Measurements from ENCODE around the gene CUTC.

CUTC gene

DNA sequence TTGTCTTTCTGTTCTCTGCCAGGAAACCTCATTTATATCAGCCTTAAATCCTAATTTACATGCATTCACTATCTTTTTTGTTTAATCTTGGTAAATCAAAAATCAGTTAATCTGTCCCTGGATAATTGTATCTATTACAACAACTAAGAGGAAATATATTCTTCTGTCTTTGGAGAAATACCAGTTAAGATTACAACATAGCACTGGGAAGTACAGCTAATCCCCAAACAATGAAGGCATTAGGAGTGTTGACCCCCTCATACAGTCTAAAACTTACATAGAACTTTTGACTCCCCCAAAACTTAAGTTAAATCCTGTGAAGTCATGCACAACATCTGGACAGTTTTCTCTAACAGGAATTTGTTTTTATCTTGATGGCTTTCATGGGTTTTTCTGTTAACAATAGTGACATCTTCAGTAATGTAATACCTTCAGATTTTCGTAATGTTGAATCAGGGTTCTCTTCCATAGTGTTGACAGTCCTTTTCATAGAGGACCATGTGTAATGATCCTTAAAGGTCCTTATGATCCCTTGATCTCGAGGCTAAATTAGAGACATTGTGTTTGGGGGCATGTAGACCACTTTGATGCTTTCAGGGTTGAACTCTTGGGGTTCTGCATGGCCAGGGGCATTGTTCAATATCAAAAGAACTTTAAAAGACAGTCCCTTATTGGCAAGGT lies 26.3 kb downstream of the CUTC start:
- Histone ChIP-seq H3K4me3 (no peak overlapping the region), H3K27me3 (ENCODE audit: low read depth) (no peaks in the 10 kb centered on the region), H3K4me1 (peaks cover 11% of the 10 kb centered on the region; the same call in 1 of the 2 replicates), H3K36me3 (replicated peaks) (peaks cover 26% of the 10 kb centered on the region), H3K9me3 (no peaks in the 10 kb centered on the region)
- DNase-seq (ENCODE audit: low spot score in 2 of 2) = peak in 1 of 2 experiments; percentile 31
- in situ Hi-C loops (cut with MboI; ENCODE audit: low sequenced_read_pairs) = no loop called here

DNA sequence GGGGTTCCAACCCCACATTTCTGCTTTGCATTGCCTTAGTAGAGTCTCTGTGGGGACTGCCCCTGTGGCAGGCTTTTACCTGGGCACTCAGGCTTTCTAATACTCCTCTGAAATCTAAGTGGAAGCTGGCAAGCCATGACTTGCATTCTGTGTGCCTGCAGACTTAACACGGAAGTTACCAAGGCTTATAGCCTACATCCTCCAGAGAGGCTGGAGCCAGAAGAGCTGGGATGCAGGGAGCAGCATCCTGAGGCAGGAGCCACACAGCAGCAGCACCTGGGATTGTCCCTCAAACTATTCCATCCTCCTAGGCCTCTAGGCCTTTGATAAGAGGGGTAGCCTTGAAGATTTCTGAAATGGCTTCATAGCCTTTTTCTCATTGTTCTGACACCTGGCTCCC lies 28.3 kb downstream of the CUTC start:
- in situ Hi-C loops (cut with MboI; ENCODE audit: low sequenced_read_pairs) = no loop called here
- Histone ChIP-seq H3K4me3 (no peak overlapping the region), H3K27me3 (ENCODE audit: low read depth) (no peaks in the 10 kb centered on the region), H3K4me1 (peaks cover 11% of the 10 kb centered on the region; the same call in 1 of the 2 replicates), H3K9me3 (no peaks in the 10 kb centered on the region), H3K36me3 (replicated peaks) (peaks cover 18% of the 10 kb centered on the region)
- DNase-seq (ENCODE audit: low spot score in 2 of 2) = no peak

GRCh38 chr10:99761365-99761764 lies 29.3 kb downstream of the CUTC start:
- DNase-seq (ENCODE audit: low spot score in 2 of 2) = no peak

GRCh38 chr10:99765672-99766301 lies 33.8 kb downstream of the CUTC start:
- Histone ChIP-seq H3K9me3 (no peaks in the 10 kb centered on the region), H3K27me3 (ENCODE audit: low read depth) (no peaks in the 10 kb centered on the region), H3K36me3 (replicated peaks) (no peaks in the 10 kb centered on the region), H3K4me3 (no peak overlapping the region), H3K4me1 (no peaks in the 10 kb centered on the region)
- in situ Hi-C loops (cut with MboI; ENCODE audit: low sequenced_read_pairs) = no loop called here
- DNase-seq (ENCODE audit: low spot score in 2 of 2) = no peak

More at GRCh38 chr10:99761365-99761764, 29.3 kb downstream of the CUTC start:
- in situ Hi-C loops (cut with MboI; ENCODE audit: low sequenced_read_pairs) = no loop called here
- Histone ChIP-seq H3K4me1 (peaks cover 11% of the 10 kb centered on the region; the same call in 1 of the 2 replicates), H3K4me3 (no peak overlapping the region), H3K36me3 (replicated peaks) (peaks cover 8% of the 10 kb centered on the region), H3K9me3 (no peaks in the 10 kb centered on the region), H3K27me3 (ENCODE audit: low read depth) (no peaks in the 10 kb centered on the region)

DNA sequence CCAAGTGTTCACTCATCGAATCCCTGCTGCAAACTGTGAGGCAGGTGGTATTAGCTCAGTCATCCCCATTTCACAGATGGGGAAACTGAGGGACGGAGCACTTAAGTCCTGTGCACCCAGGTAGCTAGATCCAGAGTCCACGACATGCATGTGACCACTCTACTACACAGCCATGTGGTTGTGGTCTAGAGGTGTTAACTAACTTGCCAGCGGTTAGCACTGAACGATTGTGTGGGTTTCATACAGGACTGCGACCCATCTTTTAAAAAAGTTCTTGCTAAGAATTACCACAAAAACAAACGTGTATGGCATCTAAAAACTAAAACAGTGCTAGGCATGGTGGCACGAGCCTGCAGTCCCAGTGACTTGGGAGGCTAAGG lies 34.3 kb downstream of the CUTC start:
- H3K4me1 ChIP-seq = no peaks in the 10 kb centered on the region
- no peaks in the 10 kb centered on the region for H3K36me3 ChIP-seq (replicated peaks)
- H3K9me3 ChIP-seq = no peaks in the 10 kb centered on the region
- H3K4me3 ChIP-seq = no peak overlapping the region
- no peaks in the 10 kb centered on the region for H3K27me3 ChIP-seq (ENCODE audit: low read depth)
- in situ Hi-C loops (cut with MboI; ENCODE audit: low sequenced_read_pairs) = no loop called here
- DNase-seq (ENCODE audit: low spot score in 2 of 2) = no peak

- no peak overlapping the region for H3K4me3 ChIP-seq
- in situ Hi-C loops (cut with MboI; ENCODE audit: low sequenced_read_pairs) = no loop called here
- no peaks in the 10 kb centered on the region for H3K36me3 ChIP-seq (replicated peaks)
- H3K27me3 ChIP-seq (ENCODE audit: low read depth) = no peaks in the 10 kb centered on the region
- no peaks in the 10 kb centered on the region for H3K9me3 ChIP-seq
- no peak for DNase-seq (ENCODE audit: low spot score in 2 of 2)
- no peaks in the 10 kb centered on the region for H3K4me1 ChIP-seq
Observed at GRCh38 chr10:99767901-99768300, 35.9 kb downstream of the CUTC start.

DNA sequence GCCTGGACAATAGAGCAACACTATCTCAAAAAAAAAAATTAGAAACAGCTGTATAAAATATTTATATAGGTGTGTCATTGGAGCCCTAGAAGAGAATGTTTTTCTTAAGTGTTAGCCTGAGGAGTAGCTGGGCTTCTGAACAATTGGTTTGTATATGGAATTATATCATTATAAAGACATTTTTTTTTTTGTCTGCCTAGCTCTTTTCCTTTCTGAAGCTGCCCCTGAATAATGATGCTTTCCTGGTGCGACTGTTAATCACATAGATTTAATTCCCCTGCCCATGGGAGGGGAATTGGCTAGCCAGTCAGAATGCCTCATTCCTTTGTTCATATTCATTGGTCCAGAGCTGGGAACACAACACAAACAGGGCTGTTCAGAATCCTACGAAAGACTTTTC lies 36.5 kb downstream of the CUTC start:
- Histone ChIP-seq H3K4me3 (no peak overlapping the region), H3K36me3 (replicated peaks) (no peaks in the 10 kb centered on the region), H3K4me1 (no peaks in the 10 kb centered on the region), H3K9me3 (no peaks in the 10 kb centered on the region), H3K27me3 (ENCODE audit: low read depth) (no peaks in the 10 kb centered on the region)
- in situ Hi-C loops (cut with MboI; ENCODE audit: low sequenced_read_pairs) = no loop called here
- no peak for DNase-seq (ENCODE audit: low spot score in 2 of 2)

DNA sequence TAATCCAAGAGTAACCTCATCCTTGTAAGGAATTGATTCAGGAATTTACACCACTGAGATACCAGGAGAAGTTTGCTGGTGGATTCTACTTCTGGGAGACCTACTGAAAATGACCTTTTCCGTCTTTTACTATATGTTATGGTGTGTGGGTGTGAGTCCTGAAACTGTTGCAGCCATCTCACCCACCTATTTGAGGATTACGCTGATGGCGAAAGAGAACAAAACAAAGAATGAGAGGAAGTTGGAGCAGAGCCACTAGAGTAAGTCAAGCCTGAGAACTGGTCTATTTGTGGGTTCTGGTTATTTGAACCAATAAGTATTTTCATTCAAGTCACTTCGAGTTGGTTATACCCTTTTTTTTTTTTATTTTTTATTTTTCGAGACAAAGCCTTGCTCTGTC lies 37.7 kb downstream of the CUTC start:
- in situ Hi-C loops (cut with MboI; ENCODE audit: low sequenced_read_pairs) = no loop called here
- Histone ChIP-seq H3K4me3 (no peak overlapping the region), H3K27me3 (ENCODE audit: low read depth) (no peaks in the 10 kb centered on the region), H3K4me1 (no peaks in the 10 kb centered on the region), H3K36me3 (replicated peaks) (no peaks in the 10 kb centered on the region), H3K9me3 (no peaks in the 10 kb centered on the region)
- no peak for DNase-seq (ENCODE audit: low spot score in 2 of 2)

DNA sequence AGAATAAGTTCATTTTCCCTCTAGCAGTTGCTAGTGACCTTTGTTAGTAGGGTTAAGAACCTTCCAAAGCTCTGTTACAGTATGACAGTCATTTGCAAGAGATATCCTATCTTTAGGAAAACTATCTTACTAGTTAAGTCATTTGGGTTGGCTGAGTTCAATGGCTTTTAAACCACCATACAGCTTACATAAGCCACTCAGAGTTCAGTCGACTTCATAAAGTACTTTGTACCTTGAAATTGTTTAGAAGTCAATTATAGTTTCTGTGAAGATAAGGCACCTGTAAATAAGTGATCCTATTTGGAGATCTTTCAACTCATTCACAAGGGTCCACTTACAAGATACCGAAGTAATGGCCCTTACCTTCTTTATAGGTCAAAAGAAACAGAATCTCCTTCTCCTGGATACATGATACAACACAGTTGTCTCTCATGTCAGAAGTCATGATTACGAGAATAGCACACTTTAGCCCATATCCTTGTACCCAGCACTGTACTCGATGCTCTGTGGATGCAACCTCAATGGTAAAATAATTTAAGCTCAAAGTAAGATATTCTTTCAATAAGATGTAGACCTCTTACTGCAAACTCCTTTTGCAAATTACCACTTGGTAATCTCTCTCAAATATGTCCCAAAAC lies 38.5 kb downstream of the CUTC start:
- in situ Hi-C loops (cut with MboI; ENCODE audit: low sequenced_read_pairs) = no loop called here
- Histone ChIP-seq H3K4me3 (no peak overlapping the region), H3K36me3 (replicated peaks) (no peaks in the 10 kb centered on the region), H3K4me1 (no peaks in the 10 kb centered on the region), H3K27me3 (ENCODE audit: low read depth) (no peaks in the 10 kb centered on the region), H3K9me3 (no peaks in the 10 kb centered on the region)
- DNase-seq (ENCODE audit: low spot score in 2 of 2) = no peak

- Histone ChIP-seq H3K4me3 (no peak overlapping the region), H3K4me1 (peaks cover 12% of the 10 kb centered on the region), H3K36me3 (replicated peaks) (no peaks in the 10 kb centered on the region), H3K27me3 (ENCODE audit: low read depth) (no peaks in the 10 kb centered on the region), H3K9me3 (no peaks in the 10 kb centered on the region)
- no peak for DNase-seq (ENCODE audit: low spot score in 2 of 2)
- in situ Hi-C loops (cut with MboI; ENCODE audit: low sequenced_read_pairs) = no loop called here
Observed at GRCh38 chr10:99775850-99776249, 43.8 kb downstream of the CUTC start.

DNA sequence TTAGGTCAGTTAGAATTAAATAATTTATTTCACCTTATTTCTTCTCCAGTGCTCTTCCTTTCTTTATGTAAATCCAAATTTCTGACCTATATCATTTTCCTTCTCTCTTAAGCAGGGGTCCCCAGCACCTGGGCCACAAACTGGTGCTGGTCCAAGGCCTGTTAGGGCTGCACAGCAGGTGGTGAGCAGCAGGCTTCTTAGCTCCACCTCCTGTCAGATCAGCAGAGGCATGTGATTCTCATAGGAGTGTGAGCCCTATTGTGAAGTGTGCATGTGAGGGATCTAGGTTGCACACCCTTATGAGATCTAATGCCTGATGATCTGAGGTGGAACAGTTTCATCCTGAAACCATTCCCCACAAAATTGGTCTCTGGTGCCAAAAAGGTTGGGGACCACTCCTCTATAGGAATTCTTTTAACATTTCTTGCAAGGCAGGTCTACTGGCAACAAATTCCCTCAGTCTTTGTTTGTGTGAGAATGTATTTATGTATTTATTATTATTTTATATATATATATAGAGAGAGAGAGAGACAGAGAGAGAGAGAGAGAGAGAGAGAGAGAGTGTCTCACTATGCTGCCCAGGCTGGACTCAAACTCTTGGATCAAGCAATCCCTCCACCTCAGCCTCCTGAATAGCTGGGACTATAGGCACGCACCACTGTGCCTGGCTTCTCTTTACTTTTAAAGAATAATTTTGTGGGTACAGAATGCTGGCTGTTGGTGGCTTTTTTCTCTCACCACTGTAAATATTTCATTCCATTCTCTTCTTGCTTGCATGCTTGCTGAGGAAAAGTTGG lies 46.1 kb downstream of the CUTC start:
- no peak overlapping the region for H3K4me3 ChIP-seq
- in situ Hi-C loops (cut with MboI; ENCODE audit: low sequenced_read_pairs) = no loop called here
- H3K9me3 ChIP-seq = no peaks in the 10 kb centered on the region
- peaks cover 12% of the 10 kb centered on the region for H3K4me1 ChIP-seq
- H3K27me3 ChIP-seq (ENCODE audit: low read depth) = no peaks in the 10 kb centered on the region
- no peaks in the 10 kb centered on the region for H3K36me3 ChIP-seq (replicated peaks)
- DNase-seq (ENCODE audit: low spot score in 2 of 2) = no peak

- H3K27me3 ChIP-seq (ENCODE audit: low read depth) = no peaks in the 10 kb centered on the region
- no peak overlapping the region for H3K4me3 ChIP-seq
- in situ Hi-C loops (cut with MboI; ENCODE audit: low sequenced_read_pairs) = no loop called here
- peaks cover 12% of the 10 kb centered on the region for H3K4me1 ChIP-seq
- no peaks in the 10 kb centered on the region for H3K36me3 ChIP-seq (replicated peaks)
- DNase-seq (ENCODE audit: low spot score in 2 of 2) = no peak
- H3K9me3 ChIP-seq = no peaks in the 10 kb centered on the region
Observed at GRCh38 chr10:99779335-99779734, 47.3 kb downstream of the CUTC start.

GRCh38 chr10:99781734-99782429 lies 49.8 kb downstream of the CUTC start:
- Histone ChIP-seq H3K4me1 (peaks cover 7% of the 10 kb centered on the region), H3K9me3 (no peaks in the 10 kb centered on the region), H3K4me3 (no peak overlapping the region), H3K36me3 (replicated peaks) (no peaks in the 10 kb centered on the region), H3K27me3 (ENCODE audit: low read depth) (no peaks in the 10 kb centered on the region)
- DNase-seq (ENCODE audit: low spot score in 2 of 2) = no peak
- in situ Hi-C loops (cut with MboI; ENCODE audit: low sequenced_read_pairs) = no loop called here
